Keratinocyte (primary cell): Measurements from ENCODE around the gene TOM1.

Source experiments
- CTCF ChIP-seq, 3 experiments: IDR thresholded peaks in 1 of 3; conservative IDR thresholded peaks in 1 of 3; optimal IDR thresholded peaks in 1 of 3; 2 replicates in 2 of 3; 3 replicates in 1 of 3; pipeline versions ENCODE3 to v1.5.1; 2011; ENCODE audit warnings: low read length in 3 of 3, mild to moderate bottlenecking in 3 of 3, moderate library complexity in 2 of 3, control low read depth in 1 of 3, inconsistent platforms in 1 of 3; ENCODE audit not compliant: insufficient read depth in 2 of 3; ENCODE audit errors: extremely low read depth in 1 of 3
- EZH2 ChIP-seq: IDR thresholded peaks from one replicate; pipeline ENCODE4 v1.6.1; 2012; ENCODE audit warnings: inconsistent platforms, mild to moderate bottlenecking, low read length, moderate library complexity

- TF ChIP-seq CTCF (optimal IDR thresholded peaks at IDR 0.05 in 1 of 3, IDR thresholded peaks at IDR 0.05 in 1 of 3, conservative IDR thresholded peaks at IDR 0.05 in 1 of 3; ENCODE audit: extremely low read depth in 1 of 3, insufficient read depth in 2 of 3, low read length in 3 of 3): no peak
- no peak for TF ChIP-seq EZH2
Observed at GRCh38 chr22:35327690-35328471, 28.2 kb downstream of the TOM1 start.
